DMS153 (cell line): ENCODE data around the gene ZNF547.
"Not testable (repeated sequence)": the region's sequence is repeated elsewhere in the genome, so short reads cannot be mapped to it uniquely, and the experiment has no call there.

Experiments
- DNase-seq: peaks from one replicate; lab custom pipeline; 2025; lab: John Stamatoyannopoulos, UW

Gene ZNF547

GRCh38 chr19:57374647-57375046 lies 11.3 kb downstream of the ZNF547 start:
- DNase-seq: not testable (repeated sequence)

- DNase-seq: no peak
These were observed 12.8 kb downstream of the ZNF547 start for GRCh38 chr19:57376151-57376550.

- no peak for DNase-seq
These were observed 14.3 kb downstream of the ZNF547 start for GRCh38 chr19:57377498-57378146.

GRCh38 chr19:57380923-57381322 lies 17.6 kb downstream of the ZNF547 start:
- no peak for DNase-seq

- no peak for DNase-seq
These were observed 19.6 kb downstream of the ZNF547 start for GRCh38 chr19:57382806-57383488.

GRCh38 chr19:57389194-57389729 lies 25.9 kb downstream of the ZNF547 start:
- no peak for DNase-seq

- DNase-seq: peak; percentile 96
These were observed 26.6 kb downstream of the ZNF547 start, which contains the start of gene ZNF548 for GRCh38 chr19:57389730-57390598. Gene ZNF548, plus strand, starts transcription at chr19:57389854. Its CDS starts 246 bp downstream, at chr19:57390100.

- DNase-seq: no peak
These were observed 32.4 kb downstream of the ZNF547 start for GRCh38 chr19:57395710-57396109.

GRCh38 chr19:57398868-57399267 lies 35.5 kb downstream of the ZNF547 start:
- DNase-seq: no peak

- no peak for DNase-seq
These were observed 40.6 kb downstream of the ZNF547 start for GRCh38 chr19:57403737-57404563.

GRCh38 chr19:57406516-57407123 lies 43.3 kb downstream of the ZNF547 start:
- DNase-seq: no peak

- DNase-seq: peak; percentile 79
These were observed 47.7 kb downstream of the ZNF547 start, which contains the start of gene ZNF17 for GRCh38 chr19:57410877-57411671. Gene ZNF17, plus strand, starts transcription at chr19:57411161. Its CDS starts 2,455 bp downstream, at chr19:57413616.

GRCh38 chr19:57419439-57419838 lies 56.1 kb downstream of the ZNF547 start:
- DNase-seq: no peak

- no peak for DNase-seq
These were observed 57.7 kb downstream of the ZNF547 start for GRCh38 chr19:57421037-57421436.
